ENCODE measurements around the gene NUP205.

DNA sequence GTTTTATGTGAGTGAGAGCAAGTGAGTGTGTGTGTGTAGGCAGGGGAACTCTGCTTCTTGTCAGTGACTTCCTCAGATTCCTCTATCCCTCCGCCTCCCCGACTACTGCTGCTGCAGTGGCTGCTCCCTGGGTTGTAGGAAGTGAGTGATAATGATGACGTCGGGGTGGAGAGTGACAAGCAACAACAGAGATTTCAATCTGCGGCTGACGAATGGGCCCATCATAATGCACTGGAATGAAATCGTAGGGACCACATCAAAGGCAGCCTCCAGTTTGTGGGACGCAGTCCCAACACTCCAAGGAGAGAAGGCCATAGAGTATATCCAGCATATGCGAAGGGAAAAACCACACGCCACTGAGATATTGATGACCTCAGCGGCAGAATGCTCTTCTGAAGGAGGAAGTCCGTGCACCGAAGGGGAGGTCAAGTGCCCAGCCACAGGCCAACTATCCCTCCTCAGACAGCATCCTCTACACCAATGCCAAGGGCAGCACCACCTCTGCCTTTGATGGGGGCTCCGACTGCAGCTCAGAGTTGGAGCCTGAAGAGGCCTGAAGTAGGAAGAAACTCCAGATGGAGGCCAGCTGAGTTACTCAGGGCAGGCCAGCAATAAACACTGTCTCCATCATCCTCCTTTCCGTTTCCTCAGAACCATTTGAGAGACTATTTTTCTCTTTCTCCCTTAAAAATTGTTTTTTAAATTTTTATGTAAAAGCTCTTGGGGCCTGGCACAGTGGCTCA, 93.3 kb downstream of the NUP205 start:
- TF ChIP-seq POLR2A (IDR thresholded peaks at IDR 0.05; ENCODE audit: low read depth, low read length) (no peak), POLR2AphosphoS5 (IDR thresholded peaks at IDR 0.05; ENCODE audit: low read depth, low read length) (no peak)

Measured in GM12892 (cell line).